HG03103 (cell line): ENCODE data around the gene SNAP47.

ENCODE experiments used
- ATAC-seq: cut with Tn5 transposase; IDR thresholded peaks from one replicate; pipeline ENCODE4 v1.9.1; 2021; ENCODE audit warnings: low read depth; ENCODE audit not compliant: unreplicated experiment

Gene SNAP47

GRCh38 chr1:227793948-227794816, 58.9 kb downstream of the SNAP47 start:
- ATAC-seq = no peak

- ATAC-seq = no peak
Observed at GRCh38 chr1:227794817-227795192, 59.6 kb downstream of the SNAP47 start.

- no peak for ATAC-seq
Observed at GRCh38 chr1:227795732-227796131, 60.5 kb downstream of the SNAP47 start.

GRCh38 chr1:227796359-227796915, 61.2 kb downstream of the SNAP47 start:
- ATAC-seq = no peak

GRCh38 chr1:227797144-227797543, 61.9 kb downstream of the SNAP47 start:
- no peak for ATAC-seq

GRCh38 chr1:227797625-227798024, 62.4 kb downstream of the SNAP47 start:
- no peak for ATAC-seq

- no peak for ATAC-seq
Observed at GRCh38 chr1:227798078-227798802, 63.0 kb downstream of the SNAP47 start.

- no peak for ATAC-seq
Observed at GRCh38 chr1:227799756-227800155, 64.5 kb downstream of the SNAP47 start.

GRCh38 chr1:227803933-227804332, 68.7 kb downstream of the SNAP47 start:
- no peak for ATAC-seq

GRCh38 chr1:227805606-227806197, 70.5 kb downstream of the SNAP47 start:
- no peak for ATAC-seq

GRCh38 chr1:227808566-227808965, 73.3 kb downstream of the SNAP47 start:
- no peak for ATAC-seq

- no peak for ATAC-seq
Observed at GRCh38 chr1:227809026-227809425, 73.8 kb downstream of the SNAP47 start.

GRCh38 chr1:227813962-227814361, 78.7 kb downstream of the SNAP47 start:
- no peak for ATAC-seq

GRCh38 chr1:227815468-227816409, 80.5 kb downstream of the SNAP47 start, which contains the start of gene PRSS38:
Gene PRSS38, plus strand, starts transcription at chr1:227815675. Its CDS starts 42 bp downstream, at chr1:227815717.
- no peak for ATAC-seq

- ATAC-seq = no peak
Observed at GRCh38 chr1:227816750-227817446, 81.7 kb downstream of the SNAP47 start.

GRCh38 chr1:227823537-227823936, 88.3 kb downstream of the SNAP47 start:
- ATAC-seq = no peak

GRCh38 chr1:227824204-227824603, 89.0 kb downstream of the SNAP47 start:
- ATAC-seq = no peak

- ATAC-seq = no peak
Observed at GRCh38 chr1:227828786-227829185, 93.6 kb downstream of the SNAP47 start.
